Gastrocnemius medialis (tissue), 4 donors: ENCODE data around the gene DXO.

Source experiments
- POLR2A ChIP-seq, 2 donors: fragments of 450-650 bp; IDR thresholded peaks; one replicate each; pipeline ENCODE4 v1.6.1; 2017; ENCODE audit warnings: antibody characterized with exemption in 2 of 2, mild to moderate bottlenecking in 2 of 2, moderate library complexity in 2 of 2
- TF ChIP-seq, protein P1 (sequence below), 5 experiments: fragments of 450-650 bp in 3 of 5; fragments of 200-600 bp in 2 of 5; sonication (generic) in 2 of 5; IDR thresholded peaks in 4 of 5; conservative IDR thresholded peaks in 1 of 5; 1 replicate in 4 of 5; 2 replicates in 1 of 5; pipeline ENCODE4 v1.5.1; 2016 to 2019; ENCODE audit warnings: antibody characterized with exemption in 5 of 5, mild to moderate bottlenecking in 3 of 5, moderate library complexity in 3 of 5

- TF ChIP-seq, protein P1, sequence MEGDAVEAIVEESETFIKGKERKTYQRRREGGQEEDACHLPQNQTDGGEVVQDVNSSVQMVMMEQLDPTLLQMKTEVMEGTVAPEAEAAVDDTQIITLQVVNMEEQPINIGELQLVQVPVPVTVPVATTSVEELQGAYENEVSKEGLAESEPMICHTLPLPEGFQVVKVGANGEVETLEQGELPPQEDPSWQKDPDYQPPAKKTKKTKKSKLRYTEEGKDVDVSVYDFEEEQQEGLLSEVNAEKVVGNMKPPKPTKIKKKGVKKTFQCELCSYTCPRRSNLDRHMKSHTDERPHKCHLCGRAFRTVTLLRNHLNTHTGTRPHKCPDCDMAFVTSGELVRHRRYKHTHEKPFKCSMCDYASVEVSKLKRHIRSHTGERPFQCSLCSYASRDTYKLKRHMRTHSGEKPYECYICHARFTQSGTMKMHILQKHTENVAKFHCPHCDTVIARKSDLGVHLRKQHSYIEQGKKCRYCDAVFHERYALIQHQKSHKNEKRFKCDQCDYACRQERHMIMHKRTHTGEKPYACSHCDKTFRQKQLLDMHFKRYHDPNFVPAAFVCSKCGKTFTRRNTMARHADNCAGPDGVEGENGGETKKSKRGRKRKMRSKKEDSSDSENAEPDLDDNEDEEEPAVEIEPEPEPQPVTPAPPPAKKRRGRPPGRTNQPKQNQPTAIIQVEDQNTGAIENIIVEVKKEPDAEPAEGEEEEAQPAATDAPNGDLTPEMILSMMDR (IDR thresholded peaks at IDR 0.05 in 4 of 5, conservative IDR thresholded peaks at IDR 0.05 in 1 of 5), result no peak
- no peak for TF ChIP-seq POLR2A (IDR thresholded peaks at IDR 0.05)
Measured at GRCh38 chr6:31945507-31946369, 26.2 kb downstream of the DXO start, which contains the start of gene CFB.
